Kasumi-1 (cell line): ENCODE results near the gene THRA.

Experiments
- DNase-seq, 2 experiments: peaks; one replicate each; lab custom pipeline; 2025; lab: John Stamatoyannopoulos, UW

Gene THRA

GRCh38 chr17:40099619-40100418 is 37.1 kb downstream of the THRA start:
- peak; percentile 46 to 48 for DNase-seq

GRCh38 chr17:40100419-40100668 is 37.6 kb downstream of the THRA start, which contains the start of gene NR1D1:
Gene NR1D1, minus strand, starts transcription at chr17:40100589. Its CDS starts 495 bp downstream, at chr17:40100094.
- DNase-seq = no peak

GRCh38 chr17:40100669-40101366 is 38.1 kb downstream of the THRA start:
- DNase-seq = peak; percentile 94 to 96

- no peak for DNase-seq
Measured at GRCh38 chr17:40101367-40102210, 38.8 kb downstream of the THRA start.

GRCh38 chr17:40103071-40103661 is 40.4 kb downstream of the THRA start:
- no peak for DNase-seq

- DNase-seq = no peak
Measured at GRCh38 chr17:40103688-40104087, 40.9 kb downstream of the THRA start.

- DNase-seq = no peak
Measured at GRCh38 chr17:40104594-40105486, 42.1 kb downstream of the THRA start.

GRCh38 chr17:40105861-40106759 is 43.3 kb downstream of the THRA start:
- DNase-seq = peak in 1 of 2 experiments; percentile 10

GRCh38 chr17:40106760-40107521 is 44.2 kb downstream of the THRA start:
- peak; percentile 34 to 63 for DNase-seq

- DNase-seq = peak; percentile 91
Measured at GRCh38 chr17:40107522-40108174, 44.9 kb downstream of the THRA start.

- DNase-seq = peak in 1 of 2 experiments; percentile 38
Measured at GRCh38 chr17:40108970-40109824, 46.4 kb downstream of the THRA start.

- no peak for DNase-seq
Measured at GRCh38 chr17:40110026-40110845, 47.5 kb downstream of the THRA start.

GRCh38 chr17:40111221-40112128 is 48.7 kb downstream of the THRA start:
- DNase-seq = peak; percentile 87 to 89

- no peak for DNase-seq
Measured at GRCh38 chr17:40112191-40112711, 49.5 kb downstream of the THRA start.

GRCh38 chr17:40112718-40113109 is 49.9 kb downstream of the THRA start:
- no peak for DNase-seq
